Smooth muscle cell (in vitro differentiated cells): Measurements from ENCODE around the gene ZSCAN5C. TPM values are rescaled to one million over a fixed set of nuclear protein-coding genes. Genes with fewer than 3 reads are reported as not detected.

Source experiments
- DNase-seq: peaks from one replicate; lab custom pipeline; 2025; ENCODE audit not compliant: unreplicated experiment; lab: John Stamatoyannopoulos, UW
- H2AFZ ChIP-seq: fragments of 200-600 bp; sonication (generic); 2 replicates; pipeline ENCODE4 v1.6.0; 2016; ENCODE audit warnings: antibody characterized with exemption, low read depth, mild to moderate bottlenecking
- H3F3A ChIP-seq: fragments of 200-600 bp; sonication (generic); 2 replicates; pipeline ENCODE4 v1.6.0; 2017; ENCODE audit warnings: antibody characterized with exemption, low read depth
- H3K27ac ChIP-seq: fragments of 200-600 bp; sonication (generic); 2 replicates; pipeline ENCODE4 v1.5.1; 2016; ENCODE audit warnings: low read depth, mild to moderate bottlenecking
- H3K27me3 ChIP-seq: fragments of 200-600 bp; sonication (generic); 2 replicates; pipeline ENCODE4 v1.6.1; 2016; ENCODE audit warnings: low read depth, mild to moderate bottlenecking
- H3K36me3 ChIP-seq: fragments of 200-600 bp; sonication (generic); 2 replicates; pipeline ENCODE4 v1.5.1; 2016; ENCODE audit warnings: low read depth
- H3K4me1 ChIP-seq: fragments of 200-600 bp; sonication (generic); 2 replicates; pipeline ENCODE4 v1.5.1; 2016; ENCODE audit warnings: low read depth
- H3K4me2 ChIP-seq: fragments of 200-600 bp; sonication (generic); 2 replicates; pipeline ENCODE4 v1.6.0; 2016; ENCODE audit warnings: mild to moderate bottlenecking
- H3K4me3 ChIP-seq: fragments of 200-600 bp; sonication (generic); 2 replicates; pipeline ENCODE4 v1.5.1; 2016; ENCODE audit warnings: mild to moderate bottlenecking
- H3K79me2 ChIP-seq: fragments of 200-600 bp; sonication (generic); 2 replicates; pipeline ENCODE4 v1.6.0; 2016; ENCODE audit warnings: low read depth, mild to moderate bottlenecking
- H3K9ac ChIP-seq: fragments of 200-600 bp; sonication (generic); 2 replicates; pipeline ENCODE4 v1.6.0; 2016; ENCODE audit warnings: low read depth
- H3K9me3 ChIP-seq: fragments of 200-600 bp; sonication (generic); replicated peaks from 2 replicates; pipeline ENCODE4 v1.5.1; 2016; ENCODE audit warnings: low read depth
- H4K20me1 ChIP-seq: fragments of 200-600 bp; sonication (generic); 2 replicates; pipeline ENCODE4 v1.6.0; 2016; ENCODE audit warnings: low read depth
- CTCF ChIP-seq: fragments of 200-600 bp; sonication (generic); IDR thresholded peaks from 2 replicates; pipeline ENCODE4 v1.5.1; 2017; ENCODE audit warnings: borderline replicate concordance, mild to moderate bottlenecking, antibody characterized with exemption; ENCODE audit not compliant: insufficient read depth, poor library complexity, severe bottlenecking
- WGBS: methylation state at CpG from one replicate; pipeline ENCODE4 v1.1.7; 2016; ENCODE audit warnings: low lambda C conversion rate; 5-methylcytosine and 5-hydroxymethylcytosine counted together
- polyA plus RNA-seq: library from polyadenylated mRNA; unstranded; fragments of >200 nt; fragmentation: Nextera tagmentation; extraction: Ambion mirVana; gene quantifications from 2 replicates; pipeline ENCODE4 v1.2.1, GENCODE V29; 2016
- total RNA-seq: library from RNA; depleted of rRNA; stranded (reverse); fragments of >200 nt; gene quantifications from 2 replicates; pipeline ENCODE4 v1.2.3, GENCODE V29; 2014

ZSCAN5C gene
- total and polyA plus RNA-seq, 2 experiments from 2014 or later, result not detected

- WGBS, result 88% methylated on average over 11 of the region's 11 CpGs
- Histone ChIP-seq H3K79me2 (no peaks in the 10 kb centered on the region), H3F3A (no peaks in the 10 kb centered on the region), H4K20me1 (no peaks in the 10 kb centered on the region), H3K4me2 (no peak overlapping the region), H2AFZ (no peak overlapping the region), H3K36me3 (no peaks in the 10 kb centered on the region), H3K9me3 (no peaks in the 10 kb centered on the region), H3K9ac (no peak overlapping the region), H3K27ac (no peak overlapping the region), H3K27me3 (no peaks in the 10 kb centered on the region), H3K4me1 (peaks cover 4% of the 10 kb centered on the region), H3K4me3 (no peak overlapping the region)
- no peak for DNase-seq
- no peak for TF ChIP-seq CTCF
These were observed 24.4 kb upstream of the ZSCAN5C start for GRCh38 chr19:56177564-56178243.

- no peak for DNase-seq
- Histone ChIP-seq H2AFZ (no peak overlapping the region), H4K20me1 (no peaks in the 10 kb centered on the region), H3K9ac (no peak overlapping the region), H3F3A (no peaks in the 10 kb centered on the region), H3K27me3 (no peaks in the 10 kb centered on the region), H3K4me2 (no peak overlapping the region), H3K9me3 (no peaks in the 10 kb centered on the region), H3K27ac (no peak overlapping the region), H3K79me2 (no peaks in the 10 kb centered on the region), H3K4me3 (no peak overlapping the region), H3K4me1 (no peaks in the 10 kb centered on the region), H3K36me3 (no peaks in the 10 kb centered on the region)
- no peak for TF ChIP-seq CTCF
- 85% methylated on average over 17 of the region's 17 CpGs for whole genome bisulfite sequencing
These were observed 12.3 kb upstream of the ZSCAN5C start for GRCh38 chr19:56189785-56190184.

GRCh38 chr19:56191115-56191514 is 11.0 kb upstream of the ZSCAN5C start:
- no peak for DNase-seq
- Histone ChIP-seq H2AFZ (no peak overlapping the region), H3K79me2 (no peaks in the 10 kb centered on the region), H3K4me3 (no peak overlapping the region), H3K9me3 (no peaks in the 10 kb centered on the region), H3K27ac (no peak overlapping the region), H4K20me1 (no peaks in the 10 kb centered on the region), H3K36me3 (no peaks in the 10 kb centered on the region), H3F3A (no peaks in the 10 kb centered on the region), H3K4me2 (no peak overlapping the region), H3K4me1 (no peaks in the 10 kb centered on the region), H3K9ac (no peak overlapping the region), H3K27me3 (no peaks in the 10 kb centered on the region)
- 84% methylated on average over 6 of the region's 7 CpGs for WGBS
- TF ChIP-seq CTCF, result no peak

- no peaks in the 10 kb centered on the region for H3K27me3 ChIP-seq
- H3K79me2 ChIP-seq, result no peaks in the 10 kb centered on the region
- H4K20me1 ChIP-seq, result no peaks in the 10 kb centered on the region
- H3K9me3 ChIP-seq, result no peaks in the 10 kb centered on the region
- H3K4me3 ChIP-seq, result no peak overlapping the region
- H3K4me1 ChIP-seq, result no peaks in the 10 kb centered on the region
- no peaks in the 10 kb centered on the region for H3F3A ChIP-seq
- no peaks in the 10 kb centered on the region for H3K36me3 ChIP-seq
- no peak for DNase-seq
- H3K27ac ChIP-seq, result no peak overlapping the region
- TF ChIP-seq CTCF, result no peak
- H3K4me2 ChIP-seq, result no peak overlapping the region
- 85% methylated on average over 10 of the region's 10 CpGs for WGBS
- no peak overlapping the region for H3K9ac ChIP-seq
- no peak overlapping the region for H2AFZ ChIP-seq
These were observed 10.4 kb upstream of the ZSCAN5C start for GRCh38 chr19:56191711-56192110.
